Endothelial cell of umbilical vein (primary cell): ENCODE results near the gene SEMA5A. TPM values are rescaled to one million over a fixed set of nuclear protein-coding genes. Genes with fewer than 3 reads are reported as not detected.

Experiments
- BruUV-seq: library from RNA; stranded (reverse); fragments of 400-500 nt; replicated peaks from 2 replicates; lab custom pipeline; 2021; lab: Mats Ljungman, UMichigan
- CTCF ChIA-PET: fragments of 300-600, 350-600 bp; sonication (Branson Sonifier 250); formaldehyde crosslinking; loops from one replicate; lab custom pipeline; 2021; ENCODE audit warnings: antibody characterized with exemption, inconsistent platforms; lab: Charles Lee
- POLR2A ChIA-PET: fragments of 300-600, 350-600 bp; sonication (Branson Sonifier 250); formaldehyde crosslinking; loops from one replicate; lab custom pipeline; 2021; ENCODE audit warnings: antibody characterized with exemption, inconsistent platforms; lab: Charles Lee
- DNase-seq: peaks from one replicate; pipeline ENCODE4 v3.0.0-alpha.2; 2011; ENCODE audit warnings: low read depth, low spot score
- FAIRE-seq: peaks from 2 replicates; lab custom pipeline; 2011; peaks lifted over from hg19 to GRCh38; lab: Jason Lieb, UNC
- H2AFZ ChIP-seq: 2 replicates; pipeline ENCODE4 v1.6.0; 2012; ENCODE audit warnings: low read depth, low read length, control low read depth, inconsistent platforms
- H3K27ac ChIP-seq: 2 replicates; pipeline ENCODE4 v1.5.1; 2011; ENCODE audit warnings: low read depth, mild to moderate bottlenecking, control low read depth, low read length, moderate library complexity; ENCODE audit not compliant: insufficient read depth
- H3K27me3 ChIP-seq, 2 experiments: 2 replicates each; pipeline versions ENCODE4 v1.6.0 to v1.6.1; 2011; ENCODE audit warnings: low read length in 2 of 2, mixed read lengths in 1 of 2; ENCODE audit not compliant: control insufficient read depth in 2 of 2, insufficient read depth in 2 of 2
- H3K36me3 ChIP-seq, 2 experiments: 2 replicates in 1 of 2; 3 replicates in 1 of 2; pipeline ENCODE4 v1.5.1; 2011; ENCODE audit warnings: low read length in 2 of 2, mild to moderate bottlenecking in 1 of 2, moderate library complexity in 1 of 2; ENCODE audit not compliant: control insufficient read depth in 2 of 2, insufficient read depth in 2 of 2; ENCODE audit errors: extremely low read depth in 1 of 2
- H3K4me1 ChIP-seq: 3 replicates; pipeline ENCODE4 v1.5.1; 2011; ENCODE audit warnings: mild to moderate bottlenecking, low read length; ENCODE audit not compliant: control insufficient read depth, insufficient read depth; ENCODE audit errors: extremely low read depth
- H3K4me2 ChIP-seq: 2 replicates; pipeline ENCODE4 v1.6.1; 2011; ENCODE audit warnings: low read length, control low read depth, mixed read lengths; ENCODE audit not compliant: insufficient read depth
- H3K4me3 ChIP-seq, 3 experiments: fragments of 200-600 bp in 1 of 3; sonication (generic), shearing (Covaris generic) in 1 of 3; replicated peaks in 1 of 3; 2 replicates each; pipeline ENCODE4 v1.5.1; 2011 to 2016; ENCODE audit warnings: control low read depth in 3 of 3, low read length in 3 of 3, mild to moderate bottlenecking in 2 of 3, inconsistent platforms in 1 of 3, low read depth in 1 of 3, moderate library complexity in 1 of 3; ENCODE audit not compliant: insufficient read depth in 1 of 3
- H3K79me2 ChIP-seq: 2 replicates; pipeline ENCODE4 v1.6.0; 2012; ENCODE audit warnings: low read length, inconsistent platforms; ENCODE audit not compliant: control insufficient read depth, insufficient read depth
- H3K9ac ChIP-seq: replicated peaks from 2 replicates; pipeline ENCODE3; 2011; ENCODE audit warnings: low read length, control low read depth; ENCODE audit not compliant: insufficient read depth; ENCODE audit errors: extremely low read depth
- H3K9me1 ChIP-seq: replicated peaks from 3 replicates; pipeline ENCODE4 v1.6.0; 2011; ENCODE audit warnings: mild to moderate bottlenecking, low read length; ENCODE audit not compliant: control insufficient read depth, insufficient read depth; ENCODE audit errors: extremely low read depth
- H3K9me3 ChIP-seq: replicated peaks from 2 replicates; pipeline ENCODE4 v1.5.1; 2012; ENCODE audit warnings: low read length, inconsistent platforms; ENCODE audit not compliant: control insufficient read depth, insufficient read depth
- H4K20me1 ChIP-seq: replicated peaks from 2 replicates; pipeline ENCODE3; 2011; ENCODE audit warnings: mild to moderate bottlenecking, low read length; ENCODE audit not compliant: control insufficient read depth, insufficient read depth; ENCODE audit errors: extremely low read depth
- EZH2 ChIP-seq: IDR thresholded peaks from 2 replicates; pipeline ENCODE4 v1.6.1; 2012; ENCODE audit warnings: borderline replicate concordance, low read depth, mild to moderate bottlenecking, moderate library complexity, low read length, inconsistent platforms; ENCODE audit not compliant: severe bottlenecking
- FOS ChIP-seq: IDR thresholded peaks from 2 replicates; pipeline ENCODE4 v1.6.1; 2011; ENCODE audit warnings: mild to moderate bottlenecking, low read length, moderate library complexity, borderline replicate concordance; ENCODE audit not compliant: insufficient read depth
- GATA2 ChIP-seq: IDR thresholded peaks from 2 replicates; pipeline ENCODE4 v1.7.0; 2011; ENCODE audit warnings: low read depth, mild to moderate bottlenecking, moderate library complexity, mixed read lengths, low read length; ENCODE audit not compliant: insufficient read length, insufficient read depth
- JUN ChIP-seq: IDR thresholded peaks from 2 replicates; pipeline ENCODE4 v1.6.1; 2011; ENCODE audit warnings: borderline replicate concordance, low read depth; ENCODE audit not compliant: insufficient read length, insufficient read depth
- MAX ChIP-seq: IDR thresholded peaks from 2 replicates; pipeline ENCODE4 v1.6.1; 2011; ENCODE audit not compliant: insufficient read depth, insufficient read length
- MYC ChIP-seq: IDR thresholded peaks from one replicate; pipeline ENCODE4 v1.6.1; 2011; ENCODE audit warnings: mild to moderate bottlenecking, low read depth, low read length
- POLR2A ChIP-seq: IDR thresholded peaks from 2 replicates; pipeline ENCODE4 v1.6.1; 2012; ENCODE audit warnings: low read depth, mild to moderate bottlenecking, control low read depth, low read length
- POLR2AphosphoS5 ChIP-seq: IDR thresholded peaks from 2 replicates; pipeline ENCODE4 v1.6.1; 2012; ENCODE audit warnings: low read depth, mild to moderate bottlenecking, control low read depth, low read length, moderate library complexity; ENCODE audit not compliant: insufficient read depth
- dilution Hi-C: fragments of 300-500 bp; cut with MboI; formaldehyde crosslinking; loops from one replicate; pipeline ENCODE4 v1.15.0; 2019; ENCODE audit warnings: low sequenced_read_pairs; ENCODE audit not compliant: extremely low pct_ligation_motif_present
- intact Hi-C: fragments of 100-400 bp; cut with micrococcal nuclease; formaldehyde crosslinking; loops from one replicate; pipeline ENCODE4 v1.10.0; 2022
- polyA plus RNA-seq, 4 experiments: library from polyadenylated mRNA; depleted of rRNA in 3 of 4; stranded (reverse) in 3 of 4; unstranded in 1 of 4; fragments of >200 nt; gene quantifications; 2 replicates each; pipeline versions ENCODE4 v1.2.1 to v1.2.3, GENCODE V29; 2011 to 2012; ENCODE audit warnings: missing spikeins in 1 of 4
- total RNA-seq: library from RNA; stranded (reverse); gene quantifications from 2 replicates; pipeline ENCODE4 v1.2.3, GENCODE V29; 2021
- TF ChIP-seq, protein P1 (sequence below), 2 donors: IDR thresholded peaks; 1 replicate in 1 of 2; 2 replicates in 1 of 2; pipeline ENCODE4 v1.5.1; 2011; ENCODE audit warnings: low read length in 2 of 2, mild to moderate bottlenecking in 2 of 2, moderate library complexity in 2 of 2, control low read depth in 1 of 2, inconsistent platforms in 1 of 2, low read depth in 1 of 2; ENCODE audit not compliant: insufficient read depth in 1 of 2; ENCODE audit errors: extremely low read depth in 1 of 2

SEMA5A gene
- total and polyA plus RNA-seq, 2 donors (not counting 3 experiments of a cell fraction or from before 2014, with no cell fraction given), result 0.04 to 0.06 TPM

DNA sequence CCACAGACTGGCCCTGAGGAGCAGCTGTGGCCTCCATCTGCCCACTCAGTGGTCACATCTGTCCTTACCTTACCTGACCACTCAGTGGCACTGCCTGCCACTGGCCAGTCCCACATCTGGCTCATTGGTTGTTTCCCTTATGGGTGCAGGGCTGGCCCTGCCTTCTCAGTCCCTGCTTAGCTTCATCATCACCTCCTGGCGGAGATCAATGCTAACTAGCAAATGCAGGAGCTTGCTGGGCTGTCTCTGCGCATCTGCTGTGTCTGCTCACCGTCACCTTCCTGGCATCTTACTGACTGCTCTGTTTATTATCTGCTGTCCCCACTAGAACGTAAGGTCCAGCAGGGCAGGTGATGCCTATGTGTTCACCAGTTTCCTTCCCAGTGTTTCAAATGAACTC, 356.9 kb downstream of the SEMA5A start:
- TF ChIP-seq EZH2 (no peak), MAX (no peak), POLR2A (no peak), FOS (no peak), MYC (no peak), GATA2 (no peak), POLR2AphosphoS5 (no peak), JUN (no peak)
- TF ChIP-seq, protein P1, sequence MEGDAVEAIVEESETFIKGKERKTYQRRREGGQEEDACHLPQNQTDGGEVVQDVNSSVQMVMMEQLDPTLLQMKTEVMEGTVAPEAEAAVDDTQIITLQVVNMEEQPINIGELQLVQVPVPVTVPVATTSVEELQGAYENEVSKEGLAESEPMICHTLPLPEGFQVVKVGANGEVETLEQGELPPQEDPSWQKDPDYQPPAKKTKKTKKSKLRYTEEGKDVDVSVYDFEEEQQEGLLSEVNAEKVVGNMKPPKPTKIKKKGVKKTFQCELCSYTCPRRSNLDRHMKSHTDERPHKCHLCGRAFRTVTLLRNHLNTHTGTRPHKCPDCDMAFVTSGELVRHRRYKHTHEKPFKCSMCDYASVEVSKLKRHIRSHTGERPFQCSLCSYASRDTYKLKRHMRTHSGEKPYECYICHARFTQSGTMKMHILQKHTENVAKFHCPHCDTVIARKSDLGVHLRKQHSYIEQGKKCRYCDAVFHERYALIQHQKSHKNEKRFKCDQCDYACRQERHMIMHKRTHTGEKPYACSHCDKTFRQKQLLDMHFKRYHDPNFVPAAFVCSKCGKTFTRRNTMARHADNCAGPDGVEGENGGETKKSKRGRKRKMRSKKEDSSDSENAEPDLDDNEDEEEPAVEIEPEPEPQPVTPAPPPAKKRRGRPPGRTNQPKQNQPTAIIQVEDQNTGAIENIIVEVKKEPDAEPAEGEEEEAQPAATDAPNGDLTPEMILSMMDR (IDR thresholded peaks at IDR 0.05; ENCODE audit: extremely low read depth in 1 of 2, insufficient read depth in 1 of 2, low read depth in 1 of 2, low read length in 2 of 2), result no peak
- no TSS peak for BruUV-seq
- POLR2A ChIA-PET, result no interaction called here
- Histone ChIP-seq H3K36me3 (no peaks in the 10 kb centered on the region), H3K27ac (no peak overlapping the region), H3K9ac (no peak overlapping the region), H3K79me2 (no peaks in the 10 kb centered on the region), H3K27me3 (no peaks in the 10 kb centered on the region), H3K9me3 (no peaks in the 10 kb centered on the region), H2AFZ (no peak overlapping the region), H3K4me1 (no peaks in the 10 kb centered on the region), H3K4me2 (no peak overlapping the region), H4K20me1 (no peaks in the 10 kb centered on the region), H3K9me1 (no peaks in the 10 kb centered on the region), H3K4me3 (no peak overlapping the region)
- CTCF ChIA-PET, result no interaction called here
- dilution Hi-C loops (no loop called here), intact Hi-C loops (no loop called here)
- FAIRE-seq, result no peak
- no peak for DNase-seq
